CD4-positive, alpha-beta T cell treated with Interleukin-4 for 1 hour (primary cell): ENCODE results near the gene PNPLA7.
A peak's percentile ranks its signal among the peaks of the same experiment; 100 is the strongest.
"Not testable (repeated sequence)": the region's sequence is repeated elsewhere in the genome, so short reads cannot be mapped to it uniquely, and the experiment has no call there.

Experiments used
- DNase-seq, 2 donors: peaks; one replicate each; pipeline ENCODE4 v3.0.0-alpha.2; 2020 to 2022

Gene PNPLA7

DNA sequence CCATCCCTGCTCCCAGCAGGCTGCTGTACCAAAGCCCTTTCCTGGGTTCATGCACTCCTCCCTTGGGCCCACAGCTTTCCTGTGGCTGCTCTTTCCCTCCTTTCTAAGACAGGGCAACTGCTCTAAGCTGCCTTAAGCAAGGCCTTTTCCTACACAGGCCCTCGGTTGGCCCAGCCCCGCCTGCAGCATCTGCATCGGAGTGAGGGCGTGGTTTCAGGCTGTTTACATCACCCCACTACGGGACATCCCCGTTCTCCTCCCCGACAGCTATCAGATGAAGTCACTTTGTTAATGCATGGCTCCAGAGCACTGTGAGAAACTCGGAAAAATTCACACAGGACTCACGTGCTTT is 25.1 kb upstream of the PNPLA7 start:
- peak in 1 of 2 donors; percentile 34 for DNase-seq

DNA sequence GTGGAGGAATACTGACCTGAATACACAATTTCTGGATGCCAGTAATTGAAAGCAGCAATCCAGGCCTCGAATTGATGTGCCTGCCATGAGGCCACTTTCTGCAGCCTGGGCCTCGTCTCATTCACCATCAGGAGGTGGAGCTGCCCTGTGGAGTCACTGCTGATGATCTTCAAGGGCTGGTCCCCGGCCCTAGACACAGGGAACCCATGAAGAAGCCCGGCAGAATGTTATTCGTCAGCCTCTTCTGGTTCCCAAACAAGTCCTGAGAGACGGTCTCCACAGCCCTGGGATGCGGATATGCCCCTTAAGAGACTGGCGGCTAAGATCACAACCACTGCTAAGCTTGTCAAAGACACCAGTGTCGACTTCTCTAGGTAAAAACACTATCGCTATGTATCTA is 24.0 kb upstream of the PNPLA7 start:
- no peak for DNase-seq

DNA sequence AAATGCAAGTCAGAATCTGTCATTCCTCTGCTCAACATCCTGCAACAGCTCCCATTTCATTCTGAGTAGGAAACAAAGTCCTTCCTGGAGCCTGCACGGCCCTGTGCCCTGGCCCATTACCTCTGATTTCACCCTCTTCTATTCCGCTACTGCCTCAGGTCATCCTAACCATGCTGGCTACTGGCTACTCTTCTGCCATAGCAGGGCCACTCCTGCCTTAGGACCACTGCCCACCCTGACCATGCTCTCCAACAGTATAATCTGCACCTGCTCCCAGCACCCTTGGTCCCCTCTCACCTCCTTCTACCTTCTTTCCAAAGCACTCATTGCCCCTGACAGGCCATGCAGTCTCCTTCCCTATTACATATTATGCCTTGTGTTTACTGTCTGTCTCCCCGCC is 20.4 kb upstream of the PNPLA7 start:
- no peak for DNase-seq

DNA sequence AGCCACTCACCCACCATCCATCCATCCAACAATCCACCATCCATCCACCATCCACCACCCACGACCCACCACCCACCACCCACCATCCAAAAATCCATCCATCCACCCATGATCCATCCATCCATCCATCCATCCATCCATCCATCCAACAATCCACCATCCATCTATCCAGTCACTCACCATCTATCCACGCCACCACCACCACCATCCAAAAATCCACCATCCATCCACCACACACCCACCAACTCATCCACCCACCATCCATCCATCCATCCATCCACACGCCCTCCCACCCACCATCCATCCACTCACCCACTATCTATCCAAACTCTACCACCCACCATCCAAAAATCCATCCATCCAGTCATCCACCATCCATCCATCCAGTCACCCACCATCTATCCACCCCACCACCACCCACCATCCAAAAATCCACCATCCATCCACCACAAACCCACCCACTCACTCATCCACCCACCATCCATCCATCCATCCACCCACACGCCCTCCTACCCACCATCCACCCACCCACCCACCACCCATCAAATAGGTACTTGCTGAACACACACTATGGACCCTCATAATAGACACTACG is 19.5 kb upstream of the PNPLA7 start:
- no peak for DNase-seq

DNA sequence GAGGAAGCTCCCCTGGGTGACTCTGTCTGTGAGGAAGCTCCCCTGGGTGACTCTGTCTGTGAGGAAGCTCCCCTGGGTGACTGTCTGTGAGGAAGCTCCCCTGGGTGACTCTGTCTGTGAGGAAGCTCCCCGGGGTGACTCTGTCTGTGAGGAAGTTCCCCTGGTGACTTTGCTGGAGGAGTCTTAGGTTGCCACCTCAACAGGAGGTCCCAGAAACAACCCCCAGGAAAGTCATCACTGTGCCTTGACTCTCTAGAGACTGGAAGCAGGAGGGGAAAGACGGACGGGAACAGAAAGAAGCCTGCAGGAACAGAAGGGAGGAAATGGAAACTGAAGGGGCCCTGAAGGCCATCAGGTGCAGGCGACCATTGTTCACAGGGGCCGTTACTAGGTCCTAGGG is 18.2 kb upstream of the PNPLA7 start:
- not testable (repeated sequence) for DNase-seq

DNA sequence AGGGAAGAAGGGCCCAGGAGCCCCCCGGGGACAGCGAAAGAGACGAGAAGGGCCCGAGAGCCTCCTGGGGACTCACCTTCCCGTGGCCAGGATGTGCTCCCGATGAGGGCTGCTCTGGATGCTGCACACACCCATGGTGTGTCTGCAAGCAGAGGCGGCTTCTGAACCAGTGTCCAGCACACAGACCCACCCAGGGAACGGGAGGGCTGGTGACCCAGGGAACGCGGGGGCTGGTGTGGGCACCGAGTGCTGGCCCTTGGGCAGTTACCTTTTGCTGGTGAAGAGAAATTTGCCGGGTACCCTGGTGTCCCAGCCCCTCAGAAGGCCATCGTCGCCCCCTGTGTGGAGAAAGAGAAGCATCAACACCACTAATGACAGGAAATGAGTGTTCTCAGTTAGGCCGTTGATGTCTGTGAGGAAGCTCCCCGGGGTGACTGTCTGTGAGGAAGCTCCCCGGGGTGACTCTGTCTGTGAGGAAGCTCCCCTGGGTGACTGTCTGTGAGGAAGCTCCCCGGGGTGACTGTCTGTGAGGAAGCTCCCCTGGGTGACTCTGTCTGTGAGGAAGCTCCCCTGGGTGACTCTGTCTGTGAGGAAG is 14.7 kb upstream of the PNPLA7 start:
- no peak for DNase-seq

DNA sequence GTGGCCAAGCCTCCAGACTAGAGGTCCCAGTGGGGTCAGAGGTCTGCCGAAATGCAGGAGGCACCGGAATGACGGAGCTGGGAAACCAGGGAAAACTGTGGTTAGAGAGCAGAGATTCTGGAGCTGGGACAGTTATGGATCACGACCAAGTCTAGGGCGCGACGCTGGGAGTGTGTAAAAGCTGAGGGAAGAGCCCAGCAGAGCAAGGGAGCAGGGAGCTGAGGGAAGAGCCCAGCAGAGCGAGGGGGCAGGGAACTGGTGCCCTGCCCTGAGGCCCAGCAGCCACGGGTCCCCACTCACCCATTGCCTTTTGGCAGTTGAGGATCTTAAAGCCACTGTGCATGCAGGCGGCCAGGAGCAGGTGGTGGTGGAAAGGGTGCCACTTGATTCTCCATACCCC is 13.9 kb upstream of the PNPLA7 start:
- no peak for DNase-seq

DNA sequence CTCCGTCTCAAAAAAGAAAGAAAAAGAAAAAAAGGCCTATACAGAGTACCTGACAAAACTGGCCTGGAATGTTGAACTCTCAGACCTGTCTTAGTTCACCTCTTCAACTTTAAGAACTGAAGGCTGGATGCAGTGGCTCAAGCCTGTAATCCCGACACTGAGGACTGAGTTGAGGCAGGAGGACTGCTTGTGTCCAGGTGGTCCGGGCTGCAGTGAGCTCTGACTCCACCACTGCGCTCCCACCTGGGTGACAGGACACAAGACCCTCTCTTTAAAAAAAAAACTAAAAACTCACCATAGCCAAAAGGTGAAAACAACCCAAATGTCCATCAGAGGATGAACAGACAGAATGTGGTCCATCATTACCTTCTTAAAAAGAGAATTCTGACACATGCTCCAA is 7.9 kb upstream of the PNPLA7 start:
- DNase-seq, result no peak

DNA sequence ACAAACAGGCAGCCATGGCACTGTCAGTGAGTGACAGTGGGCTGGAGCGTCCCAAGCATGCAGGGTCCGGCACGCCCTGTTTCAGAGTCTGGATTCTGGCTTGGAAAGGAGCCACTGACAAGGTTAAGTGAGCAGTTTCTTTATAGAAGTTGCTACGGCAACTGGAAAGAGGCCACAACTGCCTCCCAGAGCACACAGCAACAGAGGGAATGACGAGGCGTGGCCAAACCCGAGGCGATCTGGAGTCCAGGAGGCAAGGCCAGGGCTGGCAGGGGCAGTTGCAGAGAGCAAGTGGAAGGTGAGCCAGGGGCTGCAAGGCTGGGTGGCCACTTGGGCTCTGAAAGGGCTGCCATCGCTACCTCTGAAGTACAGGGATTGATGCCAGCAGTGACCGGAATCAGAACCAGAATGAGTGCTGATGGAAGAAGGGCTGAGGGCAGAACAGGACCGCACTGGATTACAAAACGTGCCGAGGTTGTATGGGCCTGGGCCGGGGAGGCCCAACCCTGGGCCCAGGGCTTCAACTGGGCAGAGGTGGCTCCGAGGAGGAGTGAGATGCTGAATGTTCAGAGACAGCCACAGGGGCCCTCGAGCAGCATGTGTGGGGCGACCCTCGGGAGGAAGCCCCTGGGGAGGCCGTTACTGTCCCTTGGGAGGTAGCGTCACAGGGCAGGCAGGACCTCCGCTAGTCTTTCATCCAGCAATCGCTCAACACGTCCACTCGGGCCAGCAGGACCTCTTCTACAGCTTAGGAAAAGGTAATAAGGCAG is 6.1 kb upstream of the PNPLA7 start:
- no peak for DNase-seq

DNA sequence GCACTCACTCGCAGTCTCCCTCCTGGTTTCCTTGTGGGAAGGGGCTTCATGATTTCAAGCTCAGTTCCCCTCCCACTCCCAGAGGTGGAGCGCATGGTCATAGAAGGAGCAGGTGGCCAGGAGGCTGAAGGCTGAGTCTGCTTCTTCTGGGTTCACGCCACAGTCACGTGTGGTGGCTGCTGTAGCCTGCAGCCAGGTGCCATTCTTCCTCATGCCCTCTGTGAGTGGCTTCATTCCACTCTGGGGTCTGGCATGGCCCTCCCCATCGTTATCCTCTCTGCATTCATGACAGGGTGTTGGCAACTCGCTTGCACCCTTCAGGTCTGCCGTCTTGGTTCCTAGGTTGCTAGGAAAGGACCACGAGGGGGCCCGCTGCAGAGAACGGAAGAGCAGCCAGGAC is 5.0 kb upstream of the PNPLA7 start:
- no peak for DNase-seq

DNA sequence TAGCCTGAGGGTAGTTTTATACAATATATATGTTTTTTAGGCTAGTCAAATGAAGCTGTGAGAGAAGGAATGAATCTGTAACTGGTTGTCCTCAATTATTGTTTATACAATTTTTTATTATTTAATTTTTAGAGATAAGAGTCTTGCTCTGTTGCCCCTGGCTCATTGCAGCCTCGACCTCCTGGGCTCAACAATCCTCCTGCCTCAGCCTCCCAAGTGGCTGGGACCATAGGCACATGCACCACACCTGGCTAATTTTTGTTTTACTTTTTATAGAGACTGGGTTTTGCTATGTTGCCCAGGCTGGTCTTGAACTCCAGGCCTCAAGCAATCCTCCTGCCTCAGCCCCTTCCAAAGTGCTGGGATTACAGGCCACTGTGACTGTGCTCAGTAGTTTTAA is 4.1 kb upstream of the PNPLA7 start:
- DNase-seq, result no peak

DNA sequence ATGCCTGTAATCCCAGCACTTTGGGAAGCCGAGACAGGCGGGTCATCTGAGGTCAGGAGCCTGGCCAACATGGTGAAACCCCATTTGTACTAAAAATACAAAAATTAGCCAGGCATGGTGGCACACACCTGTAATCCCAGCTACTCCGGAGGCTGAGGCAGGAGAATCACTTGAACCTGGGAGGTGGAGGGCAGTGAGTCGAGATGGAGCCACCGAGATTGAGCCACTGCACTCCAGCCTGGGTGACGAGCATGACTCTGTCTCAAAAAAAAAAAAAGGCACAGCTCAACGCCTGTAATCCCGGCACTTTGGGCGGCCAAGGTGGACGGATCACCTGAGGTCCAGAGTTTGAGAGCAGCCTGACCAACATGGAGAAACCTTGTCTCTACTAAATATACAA is 3.5 kb upstream of the PNPLA7 start:
- DNase-seq, result not testable (repeated sequence)

DNA sequence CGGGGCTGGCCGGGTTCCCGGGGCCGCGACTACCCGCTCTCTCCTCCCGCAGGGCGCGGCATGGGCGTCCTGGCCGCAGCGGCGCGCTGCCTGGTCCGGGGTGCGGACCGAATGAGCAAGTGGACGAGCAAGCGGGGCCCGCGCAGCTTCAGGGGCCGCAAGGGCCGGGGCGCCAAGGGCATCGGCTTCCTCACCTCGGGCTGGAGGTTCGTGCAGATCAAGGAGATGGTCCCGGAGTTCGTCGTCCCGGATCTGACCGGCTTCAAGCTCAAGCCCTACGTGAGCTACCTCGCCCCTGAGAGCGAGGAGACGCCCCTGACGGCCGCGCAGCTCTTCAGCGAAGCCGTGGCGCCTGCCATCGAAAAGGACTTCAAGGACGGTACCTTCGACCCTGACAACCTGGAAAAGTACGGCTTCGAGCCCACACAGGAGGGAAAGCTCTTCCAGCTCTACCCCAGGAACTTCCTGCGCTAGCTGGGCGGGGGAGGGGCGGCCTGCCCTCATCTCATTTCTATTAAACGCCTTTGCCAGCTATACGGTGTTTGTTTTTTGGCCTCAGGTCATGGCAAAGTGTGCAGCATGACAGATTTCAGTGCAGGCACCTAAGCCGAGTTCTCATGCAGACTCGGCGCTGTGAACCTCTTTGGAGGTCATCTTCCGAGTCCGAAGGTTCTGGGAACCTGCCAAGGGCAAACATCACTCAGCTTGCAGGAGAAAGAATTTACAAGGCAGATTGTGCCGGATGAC is 2.0 kb upstream of the PNPLA7 start:
- no peak for DNase-seq

DNA sequence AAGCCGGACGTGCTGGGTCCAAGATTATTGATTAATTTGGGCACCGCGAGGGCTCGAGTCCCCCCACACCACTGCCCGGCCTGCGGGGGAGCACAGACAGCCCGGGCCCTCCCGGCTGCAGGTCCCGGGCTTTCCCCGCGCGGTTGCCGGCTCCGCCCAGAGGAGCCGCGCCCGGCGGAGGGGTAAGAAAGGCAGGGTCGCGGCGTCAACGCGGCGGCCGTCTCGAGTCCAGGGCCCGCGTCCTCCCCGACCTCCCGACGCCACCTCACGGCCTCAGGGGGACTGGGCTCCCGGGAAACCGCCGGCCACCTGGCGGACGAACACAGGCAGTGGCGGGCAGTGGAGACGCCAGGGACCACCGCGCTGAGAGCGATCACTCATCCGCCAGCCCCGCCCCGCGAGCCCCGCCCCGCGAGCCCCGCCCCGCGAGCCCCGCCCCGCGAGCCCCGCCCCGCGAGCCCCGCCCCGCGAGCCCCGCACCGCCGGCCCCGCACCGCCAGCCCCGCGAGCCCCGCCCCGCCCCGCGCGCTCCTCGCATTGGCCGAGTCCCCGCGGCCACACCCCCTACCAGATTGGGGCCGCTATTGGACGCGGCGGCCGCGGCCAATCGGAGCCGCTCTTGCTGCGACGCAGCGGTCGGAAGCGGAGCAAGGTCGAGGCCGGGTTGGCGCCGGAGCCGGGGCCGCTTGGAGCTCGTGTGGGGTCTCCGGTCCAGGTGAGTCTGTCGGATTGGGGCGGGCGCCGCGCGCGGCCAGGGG is 1.2 kb upstream of the PNPLA7 start, which contains the start of gene MRPL41:
MRPL41 (plus strand) TSS at position 616 of the 758 bp plus-strand sequence. CDS start 203 bp downstream, outside the sequence.
- DNase-seq, result peak; percentile 90 to 91

DNA sequence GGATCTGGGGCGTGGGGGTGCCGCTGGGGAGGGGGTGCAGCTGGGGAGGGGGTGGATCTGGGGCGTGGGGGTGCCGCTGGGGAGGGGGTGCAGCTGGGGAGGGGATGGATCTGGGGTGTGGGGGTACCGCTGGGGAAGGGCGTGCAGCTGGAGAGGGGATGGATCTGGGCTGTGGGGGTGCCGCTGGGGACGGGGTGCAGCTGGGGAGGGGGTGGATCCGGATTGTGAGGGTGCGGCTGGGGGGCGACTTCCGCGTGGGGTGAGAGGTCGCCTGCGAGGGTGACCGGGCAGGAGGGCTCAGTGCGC is 709 bp upstream of the PNPLA7 start:
- not testable (repeated sequence) for DNase-seq

DNA sequence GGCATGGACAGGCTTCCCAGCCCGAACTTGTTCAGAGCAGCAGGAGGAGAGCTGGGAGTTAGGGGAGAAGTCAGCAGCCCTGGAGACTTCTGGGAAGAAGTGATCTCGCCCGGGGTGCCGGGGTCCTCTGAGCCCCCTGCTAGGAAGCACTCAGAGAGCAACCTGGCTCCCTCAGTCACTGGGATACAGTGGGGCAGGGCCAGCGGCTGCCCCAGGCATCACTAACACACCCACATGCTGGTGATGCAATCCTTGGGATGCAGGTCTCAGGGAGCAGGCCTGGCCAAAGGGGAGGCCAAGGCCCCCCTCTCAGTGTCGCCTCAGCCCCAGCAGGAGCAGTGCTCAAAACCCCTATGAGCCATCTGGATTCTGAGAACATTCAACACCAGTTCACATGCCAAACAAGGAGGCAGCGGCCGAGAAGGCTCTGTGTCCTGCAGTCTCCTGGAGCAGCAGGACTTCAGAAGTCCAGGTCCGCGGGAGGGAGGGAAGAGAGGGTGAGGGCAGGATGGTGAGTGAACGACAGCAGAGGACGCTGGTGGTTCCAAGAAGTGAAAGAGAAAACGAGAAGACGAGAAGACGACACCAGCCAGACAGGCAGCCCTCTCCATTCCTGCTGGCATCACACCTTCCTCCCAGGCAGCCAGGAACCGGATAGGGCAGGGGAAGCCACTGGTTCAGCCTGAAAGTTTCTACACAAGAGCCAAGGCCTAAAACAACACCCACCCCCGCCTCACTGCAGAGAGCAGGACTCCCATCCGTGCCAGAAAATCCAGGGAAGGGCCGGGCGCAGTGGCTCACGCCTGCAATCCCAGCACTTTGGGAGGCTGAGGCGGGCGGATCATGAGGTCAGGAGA is 2.3 kb downstream of the PNPLA7 start:
- no peak for DNase-seq

DNA sequence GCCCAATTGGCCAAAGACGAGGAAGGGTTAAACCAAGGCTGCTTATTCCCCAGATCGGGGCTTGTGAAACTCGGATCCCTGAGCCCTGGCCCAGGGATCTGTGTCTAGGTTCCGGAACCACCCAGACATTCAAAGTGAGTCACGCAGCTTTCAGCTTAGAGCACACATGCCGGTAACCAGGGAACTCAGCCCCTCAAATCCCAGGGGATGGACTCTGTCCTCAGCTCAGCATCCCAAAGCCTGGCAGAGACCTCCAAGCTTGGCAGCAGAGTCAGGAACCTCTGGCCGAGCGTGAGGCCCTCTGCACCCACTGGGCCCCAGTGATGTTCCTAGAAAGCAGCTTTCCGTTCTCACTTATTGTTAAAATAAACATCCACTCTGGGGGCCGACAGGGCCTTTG is 5.1 kb downstream of the PNPLA7 start:
- no peak for DNase-seq

DNA sequence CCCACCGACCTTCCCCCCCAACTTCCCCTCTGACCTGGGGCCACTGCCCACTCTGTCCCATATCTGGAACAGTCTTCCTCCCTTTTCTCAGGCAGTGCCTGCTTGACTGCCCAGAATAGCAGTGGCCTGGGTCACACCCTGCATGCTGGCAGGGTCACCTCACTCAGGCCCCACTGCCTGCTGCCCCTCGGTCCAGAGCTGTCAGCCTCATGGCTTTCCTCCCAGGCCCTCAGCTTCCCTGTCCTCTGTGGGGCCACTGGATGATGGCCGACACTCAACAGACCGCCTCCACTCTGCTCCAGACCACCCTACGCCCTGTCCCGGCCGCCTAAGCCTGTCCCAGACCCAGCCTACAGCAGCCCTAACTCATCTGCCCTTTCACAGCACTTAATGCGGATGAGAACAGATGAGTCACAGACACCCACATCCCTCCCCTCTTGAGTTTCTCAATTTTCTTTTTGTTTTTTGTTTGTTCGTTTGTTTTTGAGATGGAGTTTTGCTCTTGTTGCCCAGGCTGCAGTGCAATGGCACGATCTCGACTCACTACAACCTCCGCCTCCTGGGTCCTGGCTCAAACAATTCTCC is 5.9 kb downstream of the PNPLA7 start:
- DNase-seq, result no peak

DNA sequence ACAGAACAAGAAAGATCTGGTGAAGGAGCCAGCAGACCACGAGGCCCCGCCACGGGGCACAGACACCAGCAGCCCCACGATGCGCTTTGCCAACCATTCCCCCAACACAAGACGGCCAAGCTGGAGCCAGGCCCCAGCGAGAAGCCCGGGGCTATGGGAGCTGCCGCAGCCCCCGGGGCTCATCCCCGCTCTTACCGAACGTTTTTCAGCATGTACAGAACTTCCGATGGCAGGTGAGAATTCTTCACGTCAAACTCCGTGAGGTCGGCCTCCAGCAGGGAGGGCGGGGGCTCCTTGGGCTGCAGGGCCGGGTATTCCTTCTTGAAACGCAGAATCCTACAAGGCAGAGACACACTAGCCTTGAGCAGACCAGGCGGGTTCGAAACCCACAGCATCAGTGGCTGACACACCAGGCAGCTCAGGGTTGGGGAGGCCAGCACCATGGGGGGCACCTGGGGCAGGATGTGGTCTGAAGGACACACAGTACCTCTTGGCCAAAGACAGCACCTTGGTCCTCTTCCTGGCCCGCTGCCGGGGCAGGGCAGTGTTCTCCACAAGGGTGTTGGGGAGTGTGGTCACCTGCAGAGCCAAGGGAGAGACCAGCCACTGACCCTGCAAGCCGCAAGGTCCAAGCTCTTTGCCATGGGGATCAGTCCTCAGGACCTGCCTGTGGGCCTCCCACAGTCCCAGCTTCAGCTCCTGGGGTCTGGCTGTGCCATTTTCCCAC is 6.8 kb downstream of the PNPLA7 start:
- DNase-seq, result no peak

DNA sequence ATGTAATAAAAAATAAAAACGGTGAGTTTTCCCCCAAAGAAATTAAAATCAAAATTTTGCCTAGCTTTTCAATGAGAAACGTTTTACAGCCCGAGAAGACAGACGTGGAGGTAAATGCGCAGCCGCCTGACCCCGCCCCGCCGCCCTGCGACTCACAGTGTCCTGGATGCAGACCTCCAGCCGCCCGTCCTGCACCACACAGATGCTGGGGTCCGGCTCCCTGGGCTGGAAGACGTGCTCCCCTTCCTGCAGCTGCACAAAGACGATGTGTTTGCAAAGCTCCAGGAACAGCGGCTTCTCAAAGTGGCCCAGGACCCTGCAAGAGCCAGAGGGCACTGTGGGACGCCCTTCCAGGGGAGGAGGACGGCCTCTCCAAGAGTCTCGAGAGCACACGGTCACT is 7.7 kb downstream of the PNPLA7 start:
- no peak for DNase-seq

DNA sequence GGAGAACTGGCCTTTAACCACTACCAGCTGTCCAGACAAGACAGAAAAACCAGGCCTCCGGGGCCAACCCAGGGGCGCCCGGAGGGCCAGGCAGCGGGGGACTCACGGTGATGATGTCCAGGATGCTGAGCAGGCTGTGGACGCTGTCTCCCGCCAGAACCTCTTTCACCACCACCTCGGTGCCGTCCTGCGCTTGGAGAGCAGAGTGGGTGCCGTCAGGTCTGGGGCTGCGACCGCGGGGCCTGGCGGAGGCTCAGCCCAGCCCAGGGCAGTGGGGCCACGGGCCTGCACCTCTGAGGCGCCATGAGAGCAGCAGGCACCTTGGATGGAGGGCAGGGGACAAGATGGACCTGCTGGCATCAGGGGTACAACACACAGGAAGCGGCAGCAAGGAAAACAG is 9.7 kb downstream of the PNPLA7 start:
- no peak for DNase-seq
